GM19467 (cell line): ENCODE measurements around the gene AGPAT2.
"Not testable (repeated sequence)": the region's sequence is repeated elsewhere in the genome, so short reads cannot be mapped to it uniquely, and the experiment has no call there.

Source experiments
- ATAC-seq: cut with Tn5 transposase; IDR thresholded peaks from one replicate; pipeline ENCODE4 v1.9.1; 2021; ENCODE audit warnings: mild to moderate bottlenecking, moderate library complexity; ENCODE audit not compliant: unreplicated experiment

The AGPAT2 gene

GRCh38 chr9:136720898-136721338 is 33.7 kb upstream of the AGPAT2 start:
- no peak for ATAC-seq

DNA sequence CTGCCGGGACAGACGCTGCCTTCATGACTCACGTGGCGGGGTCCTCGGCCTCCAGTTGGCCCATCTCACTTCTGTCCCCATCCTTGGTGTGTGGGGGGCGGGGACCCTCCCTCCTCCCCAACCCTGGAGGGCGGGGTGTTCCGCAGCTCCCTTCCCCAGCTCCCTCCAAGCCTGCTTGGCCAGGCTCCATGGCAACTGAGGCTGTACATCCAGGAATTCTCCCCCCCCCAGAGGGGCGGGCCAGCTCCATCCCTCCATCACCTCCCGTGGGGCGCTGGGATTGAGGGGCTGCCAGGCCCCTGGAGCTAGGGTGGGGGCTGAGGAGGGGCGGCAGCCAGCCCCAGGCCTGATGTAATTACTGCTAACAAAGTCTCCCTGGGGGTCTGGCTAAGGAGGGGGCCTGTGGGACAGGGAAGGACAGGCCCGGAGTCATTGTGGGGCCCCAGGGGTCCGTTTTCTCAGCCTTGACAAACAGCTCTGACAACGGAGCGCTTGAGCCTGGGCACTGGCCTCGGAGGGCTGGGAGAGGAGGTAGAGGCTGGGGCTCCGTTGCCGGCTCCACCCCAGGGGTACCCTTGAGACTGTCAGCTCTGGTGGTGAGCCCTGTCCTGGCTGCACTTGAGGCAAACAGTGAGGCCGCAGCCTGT is 33.1 kb upstream of the AGPAT2 start:
- ATAC-seq, result no peak

GRCh38 chr9:136719195-136719880 is 32.1 kb upstream of the AGPAT2 start:
- ATAC-seq, result no peak

DNA sequence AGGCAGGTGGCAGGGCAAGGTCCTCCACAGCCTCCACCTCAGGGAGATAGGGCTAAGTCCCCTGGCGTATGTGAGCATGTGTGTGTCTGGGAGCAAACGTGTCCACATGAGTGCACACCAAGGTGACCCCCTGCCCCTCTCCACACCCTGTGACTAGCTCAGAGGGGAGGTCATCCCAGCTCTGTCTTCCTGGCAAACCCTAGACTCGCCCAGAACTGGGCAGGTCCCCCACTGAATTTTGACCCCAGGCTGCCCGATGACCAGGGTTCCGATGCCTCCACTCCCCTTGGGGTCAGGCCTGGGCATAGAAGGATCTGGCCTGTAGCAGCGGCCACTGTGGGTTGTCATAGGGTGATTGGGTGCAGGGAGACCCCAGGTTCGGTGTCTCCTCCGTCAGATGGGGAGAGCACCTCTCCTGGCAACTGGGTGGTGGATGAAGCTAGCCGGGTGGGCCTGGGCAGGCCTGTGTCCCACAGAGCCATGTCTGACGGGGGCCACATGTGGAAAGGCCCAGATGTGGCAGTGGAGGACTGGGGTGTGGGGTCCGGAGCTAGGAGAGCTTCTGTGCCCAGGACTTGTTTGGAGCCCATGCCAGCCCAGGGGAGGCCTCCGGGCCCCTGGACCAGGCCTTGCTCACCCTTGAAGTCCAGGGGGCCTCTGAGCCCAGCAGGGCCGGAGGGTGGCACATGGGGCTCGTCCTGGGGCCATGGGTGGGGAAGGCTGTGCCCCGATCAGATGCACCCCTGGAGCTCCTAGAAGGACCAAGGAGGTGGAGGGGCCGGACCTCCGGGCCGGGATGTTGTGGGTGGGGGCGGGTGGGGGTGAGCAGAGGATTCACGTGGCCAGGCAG is 31.3 kb upstream of the AGPAT2 start:
- no peak for ATAC-seq

DNA sequence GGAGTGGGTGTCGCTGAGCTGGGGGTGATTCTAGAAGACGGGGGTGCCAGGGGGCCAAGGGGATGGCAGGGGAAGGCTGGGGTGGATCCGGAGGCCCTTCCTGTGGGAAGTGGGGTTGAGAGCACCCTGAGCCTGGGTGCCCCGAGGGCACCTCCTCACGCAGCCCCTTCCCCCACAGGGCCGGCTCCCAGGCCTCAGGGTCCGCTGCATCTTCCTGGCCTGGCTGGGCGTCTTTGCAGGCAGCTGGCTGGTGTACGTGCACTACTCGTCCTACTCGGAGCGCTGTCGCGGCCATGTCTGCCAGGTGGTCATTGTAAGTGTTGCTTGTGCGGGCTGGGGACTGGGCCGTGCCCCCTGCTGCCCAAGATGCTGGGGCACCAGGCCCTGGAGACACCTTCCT is 30.1 kb upstream of the AGPAT2 start:
- no peak for ATAC-seq

DNA sequence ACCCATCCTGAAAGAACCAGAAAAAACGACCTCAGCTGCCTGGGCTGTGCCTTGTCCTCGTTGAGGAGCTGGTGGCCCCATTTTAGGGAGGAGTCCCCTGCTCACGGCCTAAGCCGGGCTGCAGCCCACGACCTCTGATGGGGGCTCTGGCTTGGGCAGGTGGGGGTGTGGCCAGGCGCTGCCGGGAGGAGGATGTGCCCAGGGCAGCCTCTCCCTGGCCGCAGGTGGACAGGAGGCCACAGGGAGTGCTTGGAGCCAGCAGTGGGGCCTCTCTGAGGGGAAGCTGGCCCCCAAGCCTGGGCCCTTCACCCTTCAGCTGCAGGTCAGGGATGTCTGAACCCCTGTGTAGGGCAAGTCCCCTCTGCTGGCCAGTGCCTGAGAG is 27.6 kb upstream of the AGPAT2 start:
- ATAC-seq, result no peak

DNA sequence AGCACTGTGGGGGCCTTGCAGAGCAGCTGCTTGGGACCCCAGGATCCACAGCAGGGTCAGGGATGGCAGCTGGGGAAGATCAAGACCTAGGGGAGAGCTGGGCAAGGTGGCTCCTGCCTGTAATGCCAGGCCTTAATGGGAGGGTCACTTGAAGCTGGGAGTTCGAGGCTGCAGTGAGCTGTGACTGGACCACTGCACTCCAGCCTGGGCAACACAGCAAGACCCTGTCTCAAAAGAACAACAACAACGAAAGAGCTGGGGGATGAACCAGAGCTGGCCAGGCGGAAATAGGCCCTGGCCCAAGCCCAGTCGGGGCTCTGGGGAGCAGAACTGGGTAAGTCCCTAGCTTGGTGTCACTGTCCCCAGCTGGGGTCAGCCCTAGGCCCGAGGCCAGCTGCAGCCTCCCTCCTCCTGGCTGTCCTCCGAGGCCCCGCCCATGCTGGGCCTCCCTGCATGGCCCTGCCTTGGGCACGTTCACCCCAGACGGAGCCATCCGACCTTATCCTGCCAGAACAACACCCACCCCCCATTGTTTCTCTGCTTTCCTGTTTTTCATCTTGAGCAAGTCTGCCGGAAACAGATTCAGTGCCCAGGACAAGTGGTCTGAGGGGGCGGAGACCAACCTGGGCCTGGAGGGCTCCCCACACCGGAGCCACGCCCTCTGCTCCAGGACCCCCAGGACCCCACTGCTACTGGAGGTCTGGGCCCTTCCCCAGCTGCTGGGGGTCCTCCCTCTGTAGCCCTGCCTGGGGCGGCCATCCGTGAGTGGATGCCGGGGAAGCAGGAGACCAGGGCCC is 27.0 kb upstream of the AGPAT2 start:
- no peak for ATAC-seq

DNA sequence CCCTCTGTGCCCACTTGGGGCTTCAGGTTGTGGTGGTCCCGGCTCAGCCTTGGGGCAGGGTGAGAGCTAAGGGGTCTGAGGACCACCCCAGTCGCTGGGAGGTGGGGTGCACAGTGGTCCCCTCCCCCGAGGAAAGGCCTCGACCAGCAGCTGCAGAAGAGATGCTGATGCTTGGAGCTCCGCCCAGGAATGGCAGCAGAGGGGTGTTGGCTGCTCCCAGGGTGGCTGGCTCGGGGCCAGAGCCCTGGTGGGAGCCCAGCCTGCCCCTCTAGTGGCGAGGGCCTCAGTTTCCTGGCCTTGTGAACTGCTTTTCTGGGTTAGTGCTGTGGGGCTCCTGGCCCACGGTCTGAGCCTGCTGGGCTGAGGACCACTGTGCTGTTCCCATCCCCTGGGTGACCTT is 26.3 kb upstream of the AGPAT2 start:
- ATAC-seq, result no peak

- ATAC-seq, result no peak
Observed at GRCh38 chr9:136712690-136713544, 25.7 kb upstream of the AGPAT2 start.

GRCh38 chr9:136711751-136712689 is 24.8 kb upstream of the AGPAT2 start, which contains the start of gene DIPK1B:
Gene DIPK1B (plus strand): TSS chr9:136712572. CDS start chr9:136712666, 94 bp downstream.
- no peak for ATAC-seq

GRCh38 chr9:136711219-136711648 is 24.0 kb upstream of the AGPAT2 start:
- not testable (repeated sequence) for ATAC-seq

GRCh38 chr9:136710543-136710942 is 23.3 kb upstream of the AGPAT2 start:
- no peak for ATAC-seq

- ATAC-seq, result no peak
Observed at GRCh38 chr9:136709454-136710109, 22.3 kb upstream of the AGPAT2 start.

DNA sequence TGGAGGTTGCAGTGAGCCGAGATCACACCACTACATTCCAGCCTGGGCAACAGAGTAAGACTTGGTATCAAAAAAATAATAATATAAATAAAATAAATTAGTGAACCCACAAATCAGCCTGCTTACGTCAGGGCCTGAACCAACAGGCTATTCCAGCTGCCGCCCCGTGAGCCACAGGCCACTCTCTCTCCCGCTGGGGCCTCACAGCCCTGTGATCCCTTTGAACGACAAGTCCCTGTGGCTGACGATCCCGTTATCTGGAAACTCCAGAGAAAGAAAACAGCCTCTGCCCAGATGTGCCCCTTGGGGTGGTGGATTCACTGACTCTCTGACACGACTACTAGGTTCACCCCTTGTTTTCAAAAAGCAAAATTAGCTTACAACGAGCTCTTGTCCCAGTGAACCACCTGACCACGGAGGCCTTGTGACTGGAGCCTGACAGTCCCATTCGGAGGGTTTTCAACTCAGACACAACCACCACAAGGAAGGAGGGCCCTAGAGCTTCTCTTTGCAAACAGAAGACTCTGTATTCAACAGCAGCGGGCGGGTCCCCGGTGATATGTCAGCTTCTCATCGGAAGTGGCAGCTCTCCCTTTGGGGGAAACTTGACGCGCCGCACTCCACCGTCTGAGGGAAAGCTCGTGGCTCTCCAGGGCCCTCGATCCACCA is 20.7 kb upstream of the AGPAT2 start:
- no peak for ATAC-seq

DNA sequence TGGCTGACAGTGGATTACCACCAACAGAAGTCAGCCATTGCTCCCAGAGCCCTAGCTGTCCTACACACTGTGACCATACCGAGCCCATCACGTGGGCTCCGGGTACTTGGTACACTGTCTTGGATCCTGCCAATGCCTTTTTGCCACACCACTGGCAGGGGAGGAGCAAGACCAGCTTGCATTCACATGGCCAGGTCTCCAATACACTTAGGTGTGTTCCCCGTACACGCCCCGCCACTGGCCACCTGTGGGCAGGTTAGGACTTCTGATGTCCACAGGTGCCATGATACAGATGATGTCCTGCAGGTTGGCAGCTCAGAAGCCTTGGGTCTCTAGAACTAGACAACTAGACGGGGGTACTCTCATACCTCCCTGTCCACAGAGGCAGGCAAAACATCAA is 19.8 kb upstream of the AGPAT2 start:
- ATAC-seq, result no peak

DNA sequence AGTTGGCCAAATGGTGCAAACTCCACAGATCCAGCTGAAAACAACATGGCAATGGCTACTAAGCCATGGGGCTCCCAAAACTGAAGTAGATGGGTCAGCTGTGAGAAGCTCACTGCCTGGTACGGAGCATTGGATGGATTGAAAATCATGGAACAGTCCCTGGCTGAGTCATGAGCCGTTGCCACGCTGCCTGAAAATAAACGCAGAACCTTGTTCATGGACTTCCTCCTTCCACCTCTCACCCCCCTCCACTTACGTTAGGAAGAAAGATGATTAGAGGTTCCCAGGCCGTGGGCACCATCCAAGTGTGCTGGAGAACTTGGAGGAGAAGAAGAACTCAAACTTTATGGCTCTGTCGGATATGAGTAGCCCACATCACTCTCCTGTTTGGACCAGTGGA is 18.3 kb upstream of the AGPAT2 start:
- no peak for ATAC-seq

DNA sequence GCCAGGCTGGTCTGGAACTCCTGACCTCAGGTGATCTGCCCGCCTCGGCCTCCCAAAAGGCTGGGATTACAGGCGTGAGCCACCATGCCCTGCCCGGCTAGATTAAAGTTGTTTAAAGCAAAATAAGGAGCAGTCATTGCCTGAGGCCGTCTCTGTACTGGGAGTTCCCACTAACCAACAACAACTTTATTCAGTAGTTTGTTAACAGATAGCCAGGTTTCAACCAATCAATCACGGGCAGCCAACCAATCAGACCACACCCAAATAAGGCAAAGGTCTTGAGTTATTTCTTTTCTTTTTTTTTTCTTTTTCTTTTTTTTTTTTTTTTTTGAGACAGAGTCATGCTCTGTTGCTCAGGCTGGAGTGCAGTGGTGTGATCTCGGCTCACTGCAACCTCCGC is 17.5 kb upstream of the AGPAT2 start:
- not testable (repeated sequence) for ATAC-seq
